ENCODE results near the gene ANKH. TPM values are rescaled to one million over a fixed set of nuclear protein-coding genes. Genes with fewer than 3 reads are reported as not detected.

The ANKH gene
- polyA plus RNA-seq, 1 donor from 2014 or later = 9.9 TPM

GRCh38 chr5:14782591-14782990 lies 89.0 kb downstream of the ANKH start:
- Histone ChIP-seq H2AFZ (ENCODE audit: low read depth, low read length) (no peak overlapping the region), H3K79me2 (replicated peaks; ENCODE audit: insufficient read depth, low read length) (no peaks in the 10 kb centered on the region), H4K20me1 (ENCODE audit: insufficient read depth) (no peaks in the 10 kb centered on the region), H3K9me2 (ENCODE audit: insufficient read depth, low read length) (no peaks in the 10 kb centered on the region), H3K27me3 (ENCODE audit: insufficient read depth, low read depth, low read length) (no peaks in the 10 kb centered on the region), H3K9me3 (ENCODE audit: low read length) (peaks cover 6% of the 10 kb centered on the region), H3F3A (ENCODE audit: insufficient read depth, low read length, poor library complexity, severe bottlenecking) (no peaks in the 10 kb centered on the region), H3K36me3 (ENCODE audit: insufficient read depth, low read length) (no peaks in the 10 kb centered on the region), H3K27ac (ENCODE audit: low read length) (no peak overlapping the region), H3K4me3 (ENCODE audit: low read length) (no peak overlapping the region), H3K9ac (ENCODE audit: low read length) (no peak overlapping the region), H3K4me2 (ENCODE audit: low read length) (no peak overlapping the region)
- TF ChIP-seq POLR2AphosphoS5 (IDR thresholded peaks at IDR 0.05) (no peak), RAD21 (conservative IDR thresholded peaks at IDR 0.05) (no peak), TAF1 (IDR thresholded peaks at IDR 0.05; ENCODE audit: low read depth) (no peak)

DNA sequence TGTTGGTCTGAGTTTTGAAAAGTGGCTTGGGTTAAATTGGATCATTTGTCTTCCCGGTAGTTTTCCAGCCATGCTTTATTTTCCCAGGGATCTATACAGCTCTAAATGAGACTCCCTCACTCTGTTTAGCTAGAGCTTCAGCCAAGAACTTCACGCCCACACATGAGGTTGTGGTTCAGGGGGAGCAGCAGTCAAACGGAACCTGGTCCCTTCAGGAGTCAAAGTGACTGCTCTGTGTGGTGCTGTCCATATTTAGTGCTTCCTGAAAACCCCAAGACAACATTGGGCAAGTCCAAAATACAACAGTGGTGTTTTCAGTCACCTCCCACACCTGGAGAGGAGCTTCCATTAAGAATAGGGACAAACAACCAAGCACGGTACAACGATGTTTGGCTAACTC lies 90.5 kb downstream of the ANKH start:
- TF ChIP-seq, protein P1, sequence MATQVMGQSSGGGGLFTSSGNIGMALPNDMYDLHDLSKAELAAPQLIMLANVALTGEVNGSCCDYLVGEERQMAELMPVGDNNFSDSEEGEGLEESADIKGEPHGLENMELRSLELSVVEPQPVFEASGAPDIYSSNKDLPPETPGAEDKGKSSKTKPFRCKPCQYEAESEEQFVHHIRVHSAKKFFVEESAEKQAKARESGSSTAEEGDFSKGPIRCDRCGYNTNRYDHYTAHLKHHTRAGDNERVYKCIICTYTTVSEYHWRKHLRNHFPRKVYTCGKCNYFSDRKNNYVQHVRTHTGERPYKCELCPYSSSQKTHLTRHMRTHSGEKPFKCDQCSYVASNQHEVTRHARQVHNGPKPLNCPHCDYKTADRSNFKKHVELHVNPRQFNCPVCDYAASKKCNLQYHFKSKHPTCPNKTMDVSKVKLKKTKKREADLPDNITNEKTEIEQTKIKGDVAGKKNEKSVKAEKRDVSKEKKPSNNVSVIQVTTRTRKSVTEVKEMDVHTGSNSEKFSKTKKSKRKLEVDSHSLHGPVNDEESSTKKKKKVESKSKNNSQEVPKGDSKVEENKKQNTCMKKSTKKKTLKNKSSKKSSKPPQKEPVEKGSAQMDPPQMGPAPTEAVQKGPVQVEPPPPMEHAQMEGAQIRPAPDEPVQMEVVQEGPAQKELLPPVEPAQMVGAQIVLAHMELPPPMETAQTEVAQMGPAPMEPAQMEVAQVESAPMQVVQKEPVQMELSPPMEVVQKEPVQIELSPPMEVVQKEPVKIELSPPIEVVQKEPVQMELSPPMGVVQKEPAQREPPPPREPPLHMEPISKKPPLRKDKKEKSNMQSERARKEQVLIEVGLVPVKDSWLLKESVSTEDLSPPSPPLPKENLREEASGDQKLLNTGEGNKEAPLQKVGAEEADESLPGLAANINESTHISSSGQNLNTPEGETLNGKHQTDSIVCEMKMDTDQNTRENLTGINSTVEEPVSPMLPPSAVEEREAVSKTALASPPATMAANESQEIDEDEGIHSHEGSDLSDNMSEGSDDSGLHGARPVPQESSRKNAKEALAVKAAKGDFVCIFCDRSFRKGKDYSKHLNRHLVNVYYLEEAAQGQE (IDR thresholded peaks at IDR 0.05; ENCODE audit: borderline replicate concordance) = no peak
- no peak for TF ChIP-seq RAD21 (conservative IDR thresholded peaks at IDR 0.05)
- no peak for TF ChIP-seq TAF1 (IDR thresholded peaks at IDR 0.05; ENCODE audit: low read depth)
- TF ChIP-seq MXI1 (conservative IDR thresholded peaks at IDR 0.05; ENCODE audit: poor library complexity, severe bottlenecking) = no peak
- no peak for TF ChIP-seq EP300 (conservative IDR thresholded peaks at IDR 0.05; ENCODE audit: poor library complexity, severe bottlenecking)
- no peak for TF ChIP-seq POLR2AphosphoS5 (IDR thresholded peaks at IDR 0.05)
- TF ChIP-seq SMC3 (conservative IDR thresholded peaks at IDR 0.05; ENCODE audit: poor library complexity) = no peak
- no peak for TF ChIP-seq EZH2 (IDR thresholded peaks at IDR 0.05; ENCODE audit: borderline replicate concordance, insufficient read depth, low read length, poor library complexity, severe bottlenecking)
- TF ChIP-seq, protein P2, sequence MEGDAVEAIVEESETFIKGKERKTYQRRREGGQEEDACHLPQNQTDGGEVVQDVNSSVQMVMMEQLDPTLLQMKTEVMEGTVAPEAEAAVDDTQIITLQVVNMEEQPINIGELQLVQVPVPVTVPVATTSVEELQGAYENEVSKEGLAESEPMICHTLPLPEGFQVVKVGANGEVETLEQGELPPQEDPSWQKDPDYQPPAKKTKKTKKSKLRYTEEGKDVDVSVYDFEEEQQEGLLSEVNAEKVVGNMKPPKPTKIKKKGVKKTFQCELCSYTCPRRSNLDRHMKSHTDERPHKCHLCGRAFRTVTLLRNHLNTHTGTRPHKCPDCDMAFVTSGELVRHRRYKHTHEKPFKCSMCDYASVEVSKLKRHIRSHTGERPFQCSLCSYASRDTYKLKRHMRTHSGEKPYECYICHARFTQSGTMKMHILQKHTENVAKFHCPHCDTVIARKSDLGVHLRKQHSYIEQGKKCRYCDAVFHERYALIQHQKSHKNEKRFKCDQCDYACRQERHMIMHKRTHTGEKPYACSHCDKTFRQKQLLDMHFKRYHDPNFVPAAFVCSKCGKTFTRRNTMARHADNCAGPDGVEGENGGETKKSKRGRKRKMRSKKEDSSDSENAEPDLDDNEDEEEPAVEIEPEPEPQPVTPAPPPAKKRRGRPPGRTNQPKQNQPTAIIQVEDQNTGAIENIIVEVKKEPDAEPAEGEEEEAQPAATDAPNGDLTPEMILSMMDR (IDR thresholded peaks at IDR 0.05; ENCODE audit: poor library complexity, severe bottlenecking) = no peak
- Histone ChIP-seq H3K27ac (ENCODE audit: low read length) (no peak overlapping the region), H3K36me3 (ENCODE audit: insufficient read depth, low read length) (no peaks in the 10 kb centered on the region), H4K20me1 (ENCODE audit: insufficient read depth) (no peaks in the 10 kb centered on the region), H3K4me2 (ENCODE audit: low read length) (no peak overlapping the region), H3K79me2 (replicated peaks; ENCODE audit: insufficient read depth, low read length) (no peaks in the 10 kb centered on the region), H3K9me3 (ENCODE audit: low read length) (peaks cover 6% of the 10 kb centered on the region), H3K9ac (ENCODE audit: low read length) (no peak overlapping the region), H3F3A (ENCODE audit: insufficient read depth, low read length, poor library complexity, severe bottlenecking) (no peaks in the 10 kb centered on the region), H3K9me2 (ENCODE audit: insufficient read depth, low read length) (no peaks in the 10 kb centered on the region), H3K4me3 (ENCODE audit: low read length) (no peak overlapping the region), H2AFZ (ENCODE audit: low read depth, low read length) (no peak overlapping the region), H3K27me3 (ENCODE audit: insufficient read depth, low read depth, low read length) (no peaks in the 10 kb centered on the region)

DNA sequence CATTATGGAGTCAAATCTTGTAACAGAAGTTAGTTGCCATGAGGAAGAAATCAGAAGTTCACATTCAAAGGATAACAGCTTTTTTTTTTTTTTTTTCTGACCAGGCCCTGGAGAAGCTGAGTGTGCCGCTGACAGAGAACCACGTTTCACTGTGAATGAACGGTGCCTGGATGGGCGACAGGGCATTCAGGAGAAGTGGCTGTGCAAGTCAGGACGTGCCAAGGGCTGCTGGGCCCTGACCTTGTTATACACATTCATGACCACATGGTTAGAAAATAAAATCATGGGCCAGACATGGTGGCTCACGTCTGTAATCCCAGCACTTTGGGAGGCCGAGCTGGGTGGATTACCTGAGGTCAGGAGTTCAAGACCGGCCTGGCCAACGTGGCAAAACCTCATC lies 91.6 kb downstream of the ANKH start:
- no peaks in the 10 kb centered on the region for H3F3A ChIP-seq (ENCODE audit: insufficient read depth, low read length, poor library complexity, severe bottlenecking)
- peaks cover 6% of the 10 kb centered on the region for H3K9me3 ChIP-seq (ENCODE audit: low read length)
- H2AFZ ChIP-seq (ENCODE audit: low read depth, low read length) = no peak overlapping the region
- no peaks in the 10 kb centered on the region for H3K79me2 ChIP-seq (replicated peaks; ENCODE audit: insufficient read depth, low read length)
- H3K4me2 ChIP-seq (ENCODE audit: low read length) = no peak overlapping the region
- H3K36me3 ChIP-seq (ENCODE audit: insufficient read depth, low read length) = no peaks in the 10 kb centered on the region
- no peaks in the 10 kb centered on the region for H3K27me3 ChIP-seq (ENCODE audit: insufficient read depth, low read depth, low read length)
- no peaks in the 10 kb centered on the region for H4K20me1 ChIP-seq (ENCODE audit: insufficient read depth)
- TF ChIP-seq MXI1 (conservative IDR thresholded peaks at IDR 0.05; ENCODE audit: poor library complexity, severe bottlenecking) = no peak
- TF ChIP-seq, protein P1 (IDR thresholded peaks at IDR 0.05; ENCODE audit: borderline replicate concordance) = no peak
- TF ChIP-seq, protein P2 (IDR thresholded peaks at IDR 0.05; ENCODE audit: poor library complexity, severe bottlenecking) = no peak
- no peak for TF ChIP-seq TAF1 (IDR thresholded peaks at IDR 0.05; ENCODE audit: low read depth)
- no peak for TF ChIP-seq EZH2 (IDR thresholded peaks at IDR 0.05; ENCODE audit: borderline replicate concordance, insufficient read depth, low read length, poor library complexity, severe bottlenecking)
- TF ChIP-seq EP300 (conservative IDR thresholded peaks at IDR 0.05; ENCODE audit: poor library complexity, severe bottlenecking) = no peak
- TF ChIP-seq RAD21 (conservative IDR thresholded peaks at IDR 0.05) = no peak
- no peak for TF ChIP-seq SMC3 (conservative IDR thresholded peaks at IDR 0.05; ENCODE audit: poor library complexity)
- no peak for TF ChIP-seq POLR2AphosphoS5 (IDR thresholded peaks at IDR 0.05)
- no peak overlapping the region for H3K9ac ChIP-seq (ENCODE audit: low read length)
- no peaks in the 10 kb centered on the region for H3K9me2 ChIP-seq (ENCODE audit: insufficient read depth, low read length)
- no peak overlapping the region for H3K4me3 ChIP-seq (ENCODE audit: low read length)
- H3K27ac ChIP-seq (ENCODE audit: low read length) = no peak overlapping the region

Measured in neural cell (in vitro differentiated cells).